Ascending aorta (tissue), 2 donors: ENCODE results near the gene PSMC1. TPM values are rescaled to one million over a fixed set of nuclear protein-coding genes. Genes with fewer than 3 reads are reported as not detected.
A peak's percentile ranks its signal among the peaks of the same experiment; 100 is the strongest.

ENCODE experiments used
- DNase-seq, 2 donors: peaks; one replicate each; pipeline ENCODE4 v3.0.0-alpha.2; 2019; ENCODE audit warnings: low spot score in 2 of 2
- H3K27ac ChIP-seq, 2 donors: fragments of 200-600 bp; sonication (generic); one replicate each; pipeline ENCODE4 v1.5.1; 2016 to 2017; ENCODE audit warnings: mild to moderate bottlenecking in 1 of 2
- H3K27me3 ChIP-seq: fragments of 200-600 bp; sonication (generic); one replicate; pipeline ENCODE4 v1.5.1; 2017
- H3K36me3 ChIP-seq, 2 donors: fragments of 200-600 bp; sonication (generic); one replicate each; pipeline ENCODE4 v1.5.1; 2016
- H3K4me1 ChIP-seq, 2 donors: fragments of 200-600 bp; sonication (generic); one replicate each; pipeline ENCODE4 v1.5.1; 2016 to 2017; ENCODE audit warnings: mild to moderate bottlenecking in 1 of 2
- H3K4me3 ChIP-seq, 2 donors: fragments of 200-600 bp; sonication (generic); one replicate each; pipeline ENCODE4 v1.5.1; 2016 to 2017; ENCODE audit warnings: mild to moderate bottlenecking in 1 of 2
- H3K9me3 ChIP-seq, 2 donors: fragments of 200-600 bp; sonication (generic); one replicate each; pipeline ENCODE4 v1.5.1; 2016
- intact Hi-C: fragments of 100-400 bp; cut with DNase I; formaldehyde crosslinking; loops from one replicate; pipeline ENCODE4 v1.15.1; 2023
- total RNA-seq: library from RNA; depleted of rRNA; stranded (reverse); fragments of >200 nt; gene quantifications from one replicate; pipeline ENCODE4 v1.1.0, GENCODE V29; 2016
- TF ChIP-seq, protein P1 (sequence below), 3 experiments: fragments of 200-600 bp in 2 of 3; fragments of 450-650 bp in 1 of 3; sonication (generic) in 2 of 3; IDR thresholded peaks; one replicate each; pipeline ENCODE4 v1.5.1; 2016 to 2019; ENCODE audit warnings: antibody characterized with exemption in 3 of 3, mild to moderate bottlenecking in 1 of 3, moderate library complexity in 1 of 3

PSMC1 gene
- total RNA-seq, 1 donor from 2014 or later = 93.2 TPM

DNA sequence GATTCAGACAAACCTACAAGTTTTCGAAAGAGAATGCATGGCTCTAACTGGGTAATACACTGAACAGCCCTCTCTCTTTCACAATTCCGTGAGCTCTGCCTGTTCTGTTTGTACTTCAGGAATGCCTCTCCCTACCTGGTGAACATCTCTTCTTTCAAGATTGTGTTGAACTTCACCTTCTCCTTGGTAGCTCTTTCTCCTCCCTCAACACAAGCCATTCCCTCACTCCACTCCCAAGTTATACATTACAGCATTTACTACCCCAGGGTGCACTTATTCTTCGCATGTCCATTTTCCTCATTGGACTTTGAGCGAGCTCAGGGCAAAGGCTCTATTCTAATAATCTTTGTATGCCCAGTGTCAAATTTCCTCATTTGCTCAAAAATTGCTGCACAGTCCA lies 47.1 kb downstream of the PSMC1 start:
- Histone ChIP-seq H3K4me3 (no peak overlapping the region), H3K9me3 (no peaks in the 10 kb centered on the region), H3K27ac (peak overlapping the region in 1 of 2 donors; percentile 37), H3K27me3 (no peaks in the 10 kb centered on the region), H3K36me3 (peaks cover 9 to 20% of the 10 kb centered on the region in 2 donors), H3K4me1 (peaks cover 0 to 14% of the 10 kb centered on the region in 2 donors)
- intact Hi-C loops = loop anchor here (2.0 to 5.0 kb wide), 3 partner anchors 46 to 393 kb away; partner anchors contain the start of gene PSMC1
- TF ChIP-seq, protein P1, sequence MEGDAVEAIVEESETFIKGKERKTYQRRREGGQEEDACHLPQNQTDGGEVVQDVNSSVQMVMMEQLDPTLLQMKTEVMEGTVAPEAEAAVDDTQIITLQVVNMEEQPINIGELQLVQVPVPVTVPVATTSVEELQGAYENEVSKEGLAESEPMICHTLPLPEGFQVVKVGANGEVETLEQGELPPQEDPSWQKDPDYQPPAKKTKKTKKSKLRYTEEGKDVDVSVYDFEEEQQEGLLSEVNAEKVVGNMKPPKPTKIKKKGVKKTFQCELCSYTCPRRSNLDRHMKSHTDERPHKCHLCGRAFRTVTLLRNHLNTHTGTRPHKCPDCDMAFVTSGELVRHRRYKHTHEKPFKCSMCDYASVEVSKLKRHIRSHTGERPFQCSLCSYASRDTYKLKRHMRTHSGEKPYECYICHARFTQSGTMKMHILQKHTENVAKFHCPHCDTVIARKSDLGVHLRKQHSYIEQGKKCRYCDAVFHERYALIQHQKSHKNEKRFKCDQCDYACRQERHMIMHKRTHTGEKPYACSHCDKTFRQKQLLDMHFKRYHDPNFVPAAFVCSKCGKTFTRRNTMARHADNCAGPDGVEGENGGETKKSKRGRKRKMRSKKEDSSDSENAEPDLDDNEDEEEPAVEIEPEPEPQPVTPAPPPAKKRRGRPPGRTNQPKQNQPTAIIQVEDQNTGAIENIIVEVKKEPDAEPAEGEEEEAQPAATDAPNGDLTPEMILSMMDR (IDR thresholded peaks at IDR 0.05) = no peak
- no peak for DNase-seq

DNA sequence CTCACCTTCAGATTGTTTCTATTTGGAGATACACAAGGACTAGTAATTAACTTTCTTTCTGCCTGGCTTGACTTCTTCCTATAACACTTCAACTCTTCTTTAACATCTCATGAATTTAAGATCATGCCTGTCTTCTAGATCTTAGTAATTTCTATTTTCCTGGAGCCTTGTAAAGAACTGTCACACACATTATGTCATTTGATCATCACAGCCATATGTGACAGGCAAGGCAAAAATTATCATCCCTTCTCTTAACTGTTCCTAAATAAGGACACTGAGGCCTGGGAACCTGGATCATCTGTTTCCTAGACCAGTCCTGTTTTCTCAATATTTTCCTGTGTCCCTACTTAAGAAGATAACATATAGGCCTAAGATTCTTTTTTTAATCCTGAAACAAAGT lies 48.1 kb downstream of the PSMC1 start:
- peaks cover 15 to 21% of the 10 kb centered on the region in 2 donors for H3K36me3 ChIP-seq
- no peaks in the 10 kb centered on the region for H3K9me3 ChIP-seq
- no peak overlapping the region for H3K27ac ChIP-seq
- TF ChIP-seq, protein P1 (IDR thresholded peaks at IDR 0.05) = no peak
- DNase-seq = no peak
- no peaks in the 10 kb centered on the region for H3K27me3 ChIP-seq
- intact Hi-C loops = loop anchor here (5.0 kb wide), 2 partner anchors 47 to 293 kb away; partner anchors contain the start of gene PSMC1
- no peak overlapping the region for H3K4me3 ChIP-seq
- peaks cover 0 to 14% of the 10 kb centered on the region in 2 donors for H3K4me1 ChIP-seq

DNA sequence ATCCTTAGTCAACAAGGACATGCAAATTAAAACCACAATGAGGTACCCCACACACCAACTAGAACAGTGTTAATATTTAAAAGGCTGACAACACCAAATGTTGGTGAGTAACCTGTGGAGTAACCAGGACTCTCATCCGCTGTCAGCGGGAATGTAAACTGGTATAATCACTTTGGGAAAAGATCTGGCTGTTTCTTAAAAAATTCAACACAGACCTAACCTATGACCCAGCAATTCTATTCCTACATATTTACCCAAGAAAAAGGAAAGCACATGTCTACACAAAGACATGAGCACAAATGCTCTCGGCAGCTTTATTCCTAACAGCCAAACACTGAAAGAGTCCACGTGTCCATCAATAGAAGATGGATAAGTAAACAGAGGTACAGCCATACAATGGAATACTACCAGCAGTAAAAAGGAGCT lies 48.8 kb downstream of the PSMC1 start:
- H3K36me3 ChIP-seq = peaks cover 15 to 22% of the 10 kb centered on the region in 2 donors
- no peak overlapping the region for H3K27ac ChIP-seq
- no peaks in the 10 kb centered on the region for H3K27me3 ChIP-seq
- intact Hi-C loops = no loop called here
- no peak for DNase-seq
- H3K4me3 ChIP-seq = no peak overlapping the region
- no peaks in the 10 kb centered on the region for H3K9me3 ChIP-seq
- TF ChIP-seq, protein P1 (IDR thresholded peaks at IDR 0.05) = no peak
- H3K4me1 ChIP-seq = peaks cover 0 to 14% of the 10 kb centered on the region in 2 donors

DNA sequence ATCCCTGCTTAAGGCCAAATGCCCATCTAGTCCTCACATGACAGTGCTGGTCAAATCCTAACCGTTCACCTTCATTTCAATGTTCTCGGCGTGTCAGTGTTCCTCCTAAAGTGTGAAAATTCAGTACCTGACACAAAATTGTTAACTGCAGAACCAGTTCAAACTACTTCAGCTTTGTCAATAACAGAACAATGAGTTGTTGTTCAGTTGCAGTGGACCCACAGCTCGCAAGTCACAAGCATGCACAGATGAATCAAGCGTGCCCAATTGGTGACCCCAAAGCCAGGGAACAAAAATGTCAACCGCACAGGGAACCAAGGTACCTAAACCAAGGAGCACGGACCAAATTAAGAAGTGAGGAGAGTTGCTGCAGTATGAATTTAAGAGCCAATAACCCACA lies 52.2 kb downstream of the PSMC1 start:
- Histone ChIP-seq H3K27me3 (no peaks in the 10 kb centered on the region), H3K9me3 (no peaks in the 10 kb centered on the region), H3K4me3 (no peak overlapping the region), H3K27ac (peak overlapping the region in 1 of 2 donors; percentile 31), H3K4me1 (no peaks in the 10 kb centered on the region), H3K36me3 (peaks cover 28 to 47% of the 10 kb centered on the region in 2 donors)
- TF ChIP-seq, protein P1 (IDR thresholded peaks at IDR 0.05) = no peak
- DNase-seq = no peak
- intact Hi-C loops = no loop called here

DNA sequence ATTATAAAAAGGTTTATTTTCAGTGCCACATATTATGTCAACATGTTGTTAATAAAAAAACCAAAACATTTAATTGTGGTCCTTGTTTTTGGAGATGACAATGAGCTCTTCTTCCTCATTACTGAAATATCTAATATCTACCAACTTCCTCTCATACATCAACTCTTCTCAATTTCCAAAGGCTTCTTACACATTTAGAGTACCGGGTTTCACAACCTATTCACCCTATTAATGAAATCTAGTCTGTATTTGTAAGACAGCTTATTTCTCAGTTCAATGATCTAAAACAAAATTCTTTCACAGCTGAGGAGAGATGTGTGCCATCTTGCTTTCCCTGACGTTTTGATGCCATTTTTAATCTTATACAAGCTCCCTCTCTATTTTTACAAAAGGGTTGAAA lies 60.9 kb downstream of the PSMC1 start:
- Histone ChIP-seq H3K9me3 (no peaks in the 10 kb centered on the region), H3K27ac (no peak overlapping the region), H3K36me3 (peaks cover 20 to 43% of the 10 kb centered on the region in 2 donors), H3K4me3 (no peak overlapping the region), H3K27me3 (no peaks in the 10 kb centered on the region), H3K4me1 (no peaks in the 10 kb centered on the region)
- TF ChIP-seq, protein P1 (IDR thresholded peaks at IDR 0.05) = no peak
- intact Hi-C loops = no loop called here
- no peak for DNase-seq

DNA sequence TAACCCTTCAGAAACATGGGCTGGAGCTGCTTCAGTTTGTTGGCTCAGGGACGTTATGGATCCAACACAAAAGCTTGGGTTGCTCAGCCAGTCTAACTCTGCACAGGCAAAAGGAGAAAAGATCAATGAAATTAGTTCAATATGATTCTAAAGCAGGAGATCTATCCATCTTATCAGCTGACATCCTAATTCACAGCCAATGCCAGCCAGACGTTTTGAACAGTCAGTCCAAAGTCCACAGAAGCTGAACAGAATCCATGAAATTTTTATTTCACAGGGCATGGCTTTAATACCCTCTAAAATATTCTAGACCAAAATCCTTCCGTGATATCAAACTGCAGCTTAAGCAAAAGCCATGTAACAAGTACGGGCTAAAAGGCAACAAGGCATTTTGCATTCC lies 61.7 kb downstream of the PSMC1 start:
- intact Hi-C loops = no loop called here
- no peaks in the 10 kb centered on the region for H3K9me3 ChIP-seq
- no peak overlapping the region for H3K27ac ChIP-seq
- DNase-seq = no peak
- H3K4me1 ChIP-seq = no peaks in the 10 kb centered on the region
- TF ChIP-seq, protein P1 (IDR thresholded peaks at IDR 0.05) = no peak
- H3K4me3 ChIP-seq = no peak overlapping the region
- H3K27me3 ChIP-seq = no peaks in the 10 kb centered on the region
- H3K36me3 ChIP-seq = peaks cover 17 to 38% of the 10 kb centered on the region in 2 donors
